ENCODE measurements around the gene TMED5.
"Not testable (repeated sequence)": the region's sequence is repeated elsewhere in the genome, so short reads cannot be mapped to it uniquely, and the experiment has no call there.

The TMED5 gene

DNA sequence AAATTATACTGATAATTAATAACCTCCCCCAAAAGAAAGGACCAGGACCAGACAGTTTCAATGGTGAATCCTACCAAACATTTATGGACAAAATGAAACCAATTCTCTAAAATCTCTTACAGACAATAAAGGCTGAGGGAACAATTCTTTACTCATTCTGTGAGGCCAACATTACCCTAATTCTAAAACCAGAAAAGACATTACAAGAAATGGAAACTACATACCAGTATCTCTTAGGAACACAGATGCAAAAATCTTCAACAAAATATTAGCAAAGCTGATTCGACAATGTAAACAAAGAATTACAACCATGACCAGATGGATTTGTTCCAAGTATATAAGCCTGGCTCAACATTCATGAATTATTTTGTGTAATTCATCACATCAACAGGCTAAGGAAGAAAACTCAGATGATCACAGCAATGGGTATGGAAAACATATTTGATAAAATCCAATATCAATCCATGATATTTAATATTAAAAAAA, 8.6 kb downstream of the TMED5 start:
- DNase-seq (ENCODE audit: low read depth): no peak

DNA sequence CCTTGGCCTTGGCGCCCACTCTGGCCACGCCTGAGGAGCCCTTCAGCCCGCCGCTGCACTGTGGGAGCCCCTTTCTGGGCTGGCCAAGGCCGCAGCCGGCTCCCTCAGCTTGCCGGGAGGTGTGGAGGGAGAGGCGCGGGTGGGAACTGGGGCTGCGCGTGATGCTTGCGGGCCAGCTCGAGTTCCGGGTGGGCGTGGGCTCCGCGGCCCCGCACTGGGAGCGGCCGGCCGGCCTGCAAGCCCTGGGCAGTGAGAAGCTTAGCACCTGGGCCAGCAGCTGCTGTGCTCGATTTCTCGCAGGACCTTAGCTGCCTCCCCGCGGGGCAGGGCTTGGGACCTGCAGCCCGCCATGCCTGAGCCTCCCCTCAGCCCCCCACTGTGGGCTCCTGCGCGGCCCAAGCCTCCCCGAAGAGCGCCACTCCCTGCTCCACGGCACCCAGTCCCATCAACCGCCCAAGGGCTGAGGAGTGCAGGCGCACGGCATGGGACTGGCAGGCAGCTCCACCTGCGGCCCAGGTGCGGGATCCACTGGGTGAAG, 10.0 kb downstream of the TMED5 start:
- not testable (repeated sequence) for DNase-seq (ENCODE audit: low read depth)

DNA sequence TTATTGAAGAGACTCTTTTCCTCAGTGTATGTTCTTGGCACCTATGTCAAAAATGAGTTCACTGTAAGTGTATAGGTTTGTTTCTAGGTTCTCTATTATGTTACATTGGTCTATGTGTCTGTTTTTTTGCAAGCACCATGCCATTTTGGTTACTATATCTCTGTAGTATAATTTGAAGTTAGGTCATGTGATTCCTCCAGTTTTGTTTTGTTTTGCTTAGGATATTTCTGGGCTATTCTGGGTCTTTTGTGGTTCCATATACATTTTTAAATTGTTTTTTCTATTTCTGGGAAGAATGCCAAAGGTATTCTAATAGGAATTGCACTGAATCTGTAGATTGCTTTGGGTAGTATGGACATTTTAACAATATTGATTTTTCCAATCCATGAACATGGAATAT, 13.2 kb downstream of the TMED5 start:
- no peak for DNase-seq (ENCODE audit: low read depth)

DNA sequence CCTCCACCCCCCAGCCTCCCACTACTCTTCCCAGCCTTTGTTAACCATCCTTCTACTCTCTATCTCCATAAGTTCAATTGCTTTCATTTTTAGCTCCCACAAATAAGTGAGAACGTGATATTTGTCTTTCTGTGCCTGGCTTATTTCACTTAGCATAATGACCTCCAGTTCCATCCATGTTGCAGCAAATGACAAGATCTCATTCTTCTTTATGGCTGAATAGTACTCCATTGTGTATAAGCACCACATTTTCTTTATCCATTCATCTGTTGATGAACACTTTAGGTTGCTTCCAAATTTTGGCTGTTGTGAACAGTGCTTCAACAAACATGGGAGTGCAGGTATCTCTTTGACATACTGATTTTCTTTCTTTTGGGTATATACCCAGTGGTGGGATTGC, 14.3 kb downstream of the TMED5 start:
- DNase-seq (ENCODE audit: low read depth): not testable (repeated sequence)

DNA sequence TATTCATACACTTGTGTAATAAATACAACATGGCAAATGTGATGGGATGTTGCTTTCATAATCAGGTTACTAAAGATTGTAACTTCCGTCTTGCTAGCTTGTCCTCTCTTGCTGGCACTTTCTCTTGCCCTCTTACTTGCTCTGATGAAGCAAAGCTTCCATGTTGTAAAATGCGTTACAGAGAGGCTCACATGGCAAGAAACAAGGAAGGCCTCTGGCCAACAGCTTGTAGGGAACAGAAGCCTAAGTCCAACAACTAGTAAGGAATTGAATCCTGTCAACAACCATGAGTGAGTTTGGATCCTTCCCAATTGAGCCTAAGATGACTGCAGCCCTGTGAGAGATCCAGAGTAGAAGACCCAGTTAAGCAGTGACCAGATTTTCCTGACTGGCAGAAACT, 15.4 kb downstream of the TMED5 start:
- DNase-seq (ENCODE audit: low read depth): no peak

DNA sequence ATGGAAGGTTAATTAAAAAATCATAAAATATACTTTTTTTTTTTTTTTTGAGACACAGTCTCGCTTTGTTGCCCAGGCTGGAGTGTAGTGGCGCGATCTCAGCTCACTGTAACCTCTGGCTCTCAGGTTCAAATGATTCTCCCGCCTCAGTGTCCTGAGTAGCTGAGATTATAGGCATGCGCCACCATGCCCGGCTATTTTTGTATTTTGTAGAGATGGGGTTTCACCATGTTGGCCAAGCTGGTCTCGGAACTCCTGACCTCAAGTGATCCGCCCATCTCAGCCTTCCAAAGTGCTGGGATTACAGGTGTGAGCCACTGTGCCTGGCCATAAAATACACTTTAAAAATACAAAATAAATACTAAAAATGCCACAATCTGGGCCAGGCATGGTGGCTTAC, 16.9 kb downstream of the TMED5 start:
- not testable (repeated sequence) for DNase-seq (ENCODE audit: low read depth)

DNA sequence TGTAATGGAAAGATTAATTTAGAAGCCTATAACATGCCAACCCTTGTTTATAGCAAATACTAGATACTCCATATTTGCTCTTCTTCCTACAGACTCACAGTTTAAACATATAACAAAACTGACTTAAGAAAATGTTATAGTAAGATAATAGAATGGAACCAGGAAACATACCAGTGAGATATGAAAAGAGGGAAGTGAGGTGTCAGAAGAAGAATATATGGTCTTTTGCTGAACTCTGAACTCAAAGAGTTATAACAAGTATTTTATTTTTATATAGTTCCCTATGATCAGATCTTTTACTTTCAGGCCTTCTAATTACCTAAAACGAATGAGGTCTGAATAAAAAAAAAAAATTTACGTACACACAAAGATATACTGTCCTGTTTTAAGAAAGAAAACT, 20.9 kb downstream of the TMED5 start:
- DNase-seq (ENCODE audit: low read depth): no peak

DNA sequence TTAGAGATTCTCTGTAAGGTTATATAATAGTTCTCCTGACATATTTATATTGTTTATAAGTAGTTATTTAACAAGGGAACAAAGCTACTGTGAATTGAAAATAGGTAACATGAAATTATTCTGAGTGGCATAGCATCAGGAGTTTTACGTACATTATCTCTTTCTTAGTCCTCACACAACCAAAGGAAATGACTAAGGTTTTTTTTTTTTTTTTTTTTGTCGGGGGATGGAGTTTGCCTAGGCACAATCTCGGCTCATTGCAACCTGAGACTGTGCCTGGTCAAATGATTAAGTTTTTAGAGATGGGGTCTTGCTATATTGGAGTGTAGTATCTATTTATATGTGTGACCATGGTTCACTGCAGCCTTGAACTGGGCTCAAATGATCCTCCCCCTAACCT, 24.9 kb downstream of the TMED5 start:
- no peak for DNase-seq (ENCODE audit: low read depth)

DNA sequence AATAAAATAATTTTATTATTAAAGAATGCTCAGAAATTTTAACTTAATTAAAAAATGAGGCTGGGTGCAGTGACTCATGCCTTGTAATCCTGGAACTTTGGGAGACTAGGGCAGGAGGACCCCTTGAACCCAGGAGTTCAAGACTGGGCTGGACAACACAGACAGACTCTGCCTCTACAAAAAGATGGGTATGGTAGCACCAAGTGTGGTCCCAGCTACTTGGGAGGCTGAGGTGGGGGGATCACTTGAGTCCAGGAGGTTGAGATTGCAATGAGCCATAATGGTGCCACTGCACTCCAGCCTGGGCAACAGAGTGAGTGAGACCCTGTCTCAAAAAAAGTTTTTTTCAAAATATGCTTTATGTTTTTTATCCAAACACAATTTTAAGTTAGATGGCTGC, 25.3 kb downstream of the TMED5 start:
- DNase-seq (ENCODE audit: low read depth): no peak

DNA sequence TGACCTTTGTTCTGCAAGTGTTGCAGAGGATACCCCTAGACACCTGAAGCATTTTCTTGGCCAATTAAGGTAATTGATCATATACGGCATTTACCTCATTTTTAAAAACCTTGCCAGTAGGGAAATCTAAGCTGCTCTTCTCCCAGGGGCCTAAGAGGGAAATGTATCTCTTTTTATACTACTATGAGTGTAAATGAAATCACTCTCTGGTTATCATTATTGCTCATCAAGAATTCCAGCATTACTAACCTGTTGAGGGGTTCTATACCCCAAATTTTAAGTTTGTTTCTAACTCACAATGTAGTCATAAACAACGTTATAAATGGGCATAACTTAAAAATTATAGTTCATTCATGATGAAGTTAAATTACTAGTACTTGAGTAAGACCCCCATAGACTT, 27.4 kb downstream of the TMED5 start:
- DNase-seq (ENCODE audit: low read depth): no peak

DNA sequence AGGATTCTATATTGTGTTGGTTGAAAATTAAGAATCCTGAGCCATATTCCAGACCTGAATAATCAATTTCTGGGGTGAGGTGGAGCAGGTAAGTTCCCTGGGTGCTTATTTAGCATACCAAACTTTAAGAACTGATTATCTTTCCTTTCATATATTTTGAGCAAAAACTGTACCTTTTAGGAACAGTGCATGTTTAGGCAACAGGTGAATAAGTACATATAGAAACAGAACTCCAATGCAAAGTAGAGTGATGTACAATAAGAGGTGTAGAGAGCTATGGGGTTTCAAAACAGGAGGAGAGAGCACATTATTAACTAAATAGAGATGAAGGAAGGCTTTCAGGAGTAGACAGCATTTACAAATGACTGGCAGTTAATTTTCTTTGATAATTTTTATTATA, 28.7 kb downstream of the TMED5 start:
- DNase-seq (ENCODE audit: low read depth): no peak

DNA sequence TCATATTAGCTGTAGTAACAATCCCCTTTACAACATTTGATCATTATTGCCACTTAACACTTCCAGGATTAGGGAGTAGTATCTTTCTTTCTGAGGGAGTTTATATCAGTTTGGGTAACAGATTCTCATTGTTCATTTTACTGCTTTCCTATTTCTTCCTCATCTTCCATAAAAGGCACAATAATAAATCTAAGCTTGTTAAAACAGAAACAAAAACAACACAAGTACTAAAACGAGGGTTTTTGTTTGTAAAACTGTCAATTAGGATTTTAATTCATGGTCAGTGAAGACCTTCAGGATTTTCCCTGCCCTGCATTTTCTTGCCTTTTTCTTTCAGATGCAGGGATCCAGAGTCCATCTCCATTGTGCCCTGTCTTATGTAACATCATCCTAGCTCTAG, 29.5 kb downstream of the TMED5 start:
- no peak for DNase-seq (ENCODE audit: low read depth)

DNA sequence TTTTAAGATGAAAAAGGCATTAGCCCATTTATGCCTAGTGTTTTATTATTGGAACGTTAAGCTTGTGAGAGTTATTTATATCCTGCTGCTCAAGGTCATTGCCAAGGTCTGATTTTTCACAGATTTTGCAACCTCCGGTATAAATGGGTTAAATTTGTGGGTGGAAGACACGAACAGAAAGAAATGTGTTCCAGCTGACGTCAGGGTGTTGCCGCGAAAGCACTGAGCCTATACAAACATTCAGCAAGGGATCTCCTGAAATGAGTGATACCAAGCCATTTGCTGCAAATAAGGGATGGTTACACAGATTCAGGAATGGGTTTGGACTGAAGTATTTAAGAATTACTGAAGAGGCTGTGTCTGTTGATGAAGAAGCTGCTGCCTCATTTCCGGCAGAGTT, 32.2 kb downstream of the TMED5 start:
- no peak for DNase-seq (ENCODE audit: low read depth)

DNA sequence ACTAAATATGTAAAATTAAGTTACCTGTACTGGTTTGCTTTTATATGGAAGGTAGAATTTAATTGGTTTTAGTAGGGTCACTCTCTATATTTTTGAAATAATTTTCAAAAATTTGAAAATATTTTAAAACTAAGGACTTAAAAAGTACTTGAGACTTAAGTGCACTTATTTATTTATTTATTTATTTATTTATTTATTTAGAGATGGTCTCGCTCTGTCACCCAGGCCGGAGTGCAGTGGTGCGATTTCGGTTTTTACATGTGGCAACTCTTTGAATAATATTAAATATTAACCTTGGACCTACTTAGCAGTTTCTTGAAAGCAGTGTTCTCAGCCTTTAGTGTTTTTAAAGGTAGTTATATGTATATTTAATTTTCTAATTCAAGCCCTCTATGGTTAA, 36.4 kb downstream of the TMED5 start:
- no peak for DNase-seq (ENCODE audit: low read depth)

DNA sequence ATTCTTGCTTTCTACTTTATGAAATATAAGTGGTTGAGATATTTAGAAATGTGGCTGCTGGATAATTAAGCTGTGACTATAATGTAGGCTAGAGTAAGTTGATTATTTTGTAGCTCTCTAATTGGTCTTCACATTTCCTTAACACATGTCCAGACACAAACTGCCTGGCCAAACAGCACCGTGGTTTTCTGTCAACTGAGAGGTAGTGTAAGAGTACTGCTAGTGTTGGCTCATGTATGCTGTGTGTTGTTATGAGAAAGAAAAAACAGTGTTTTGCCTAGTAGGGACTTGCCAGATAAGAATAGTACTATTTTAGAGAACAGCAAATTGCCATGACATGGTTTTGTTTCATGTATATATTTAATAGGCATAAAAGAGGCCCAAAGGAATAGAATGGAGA, 37.1 kb downstream of the TMED5 start:
- DNase-seq (ENCODE audit: low read depth): no peak

DNA sequence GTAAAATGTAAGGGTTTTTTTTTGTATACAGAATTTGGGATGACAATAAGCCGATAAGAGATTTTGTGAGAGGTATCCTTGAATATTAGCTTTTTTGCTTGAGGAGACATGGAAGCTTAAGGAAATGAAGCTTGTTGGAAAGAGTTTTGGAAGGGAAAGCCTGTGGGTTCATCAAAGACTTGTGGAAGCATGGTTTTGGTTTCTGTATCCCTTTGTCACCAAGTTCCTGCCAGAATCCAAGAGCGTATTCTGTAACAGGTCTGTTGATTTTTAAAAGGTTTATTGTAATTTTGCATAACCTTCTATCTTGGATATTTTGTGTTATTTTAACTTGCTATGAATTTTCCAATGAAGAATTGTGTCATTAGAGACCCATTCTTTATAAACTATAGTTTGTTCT, 38.1 kb downstream of the TMED5 start:
- DNase-seq (ENCODE audit: low read depth): no peak

DNA sequence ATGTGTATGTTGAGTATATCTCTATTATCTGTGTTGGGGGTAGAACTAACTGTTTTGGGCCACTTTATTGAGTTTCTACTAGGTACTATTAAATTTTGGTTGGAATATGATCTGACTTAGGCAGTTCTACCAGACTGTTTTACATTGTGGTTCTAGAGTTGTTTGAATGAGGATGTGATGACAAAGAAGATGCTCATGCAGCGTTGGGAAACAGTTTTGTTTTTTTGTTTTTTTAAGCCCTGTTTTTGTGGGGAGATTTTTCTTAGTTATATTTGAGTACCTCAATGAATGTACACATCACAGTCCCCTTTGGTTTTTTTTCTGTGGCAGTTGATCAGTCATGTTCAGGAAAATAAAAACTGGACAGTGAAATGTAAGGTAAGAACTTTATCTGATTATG, 40.1 kb downstream of the TMED5 start:
- DNase-seq (ENCODE audit: low read depth): no peak

DNA sequence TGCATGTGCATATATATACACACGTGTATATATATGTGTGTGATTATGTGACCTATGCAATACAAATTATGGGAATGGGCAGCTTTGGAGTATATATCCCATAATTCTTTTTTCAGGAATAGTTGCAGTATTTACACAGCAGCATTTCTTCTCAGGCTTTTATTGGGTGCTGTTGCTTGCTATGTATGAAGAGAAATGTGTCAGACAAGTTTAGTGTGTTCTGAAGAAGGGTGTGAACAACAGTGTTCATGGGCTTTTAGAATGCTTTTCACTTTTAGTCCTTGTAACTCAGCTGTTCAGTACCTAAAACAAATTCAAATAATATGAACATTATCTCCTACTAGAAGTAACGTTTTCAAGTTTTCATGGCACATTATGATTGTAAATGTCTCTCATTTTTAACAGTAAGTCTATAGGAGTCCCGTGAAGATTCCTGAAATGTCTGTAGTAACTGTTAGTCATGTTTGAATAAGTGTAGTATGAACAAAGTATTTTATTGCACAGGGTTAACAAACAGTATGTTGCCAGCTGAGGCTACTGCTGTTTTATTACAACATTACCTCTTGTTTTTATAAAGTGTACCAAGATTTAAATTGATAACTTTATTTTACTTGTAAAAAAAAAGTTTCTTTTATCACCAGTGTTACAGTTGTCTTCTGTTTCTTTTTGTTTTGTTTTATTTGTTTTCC, 42.5 kb downstream of the TMED5 start:
- no peak for DNase-seq (ENCODE audit: low read depth)

DNA sequence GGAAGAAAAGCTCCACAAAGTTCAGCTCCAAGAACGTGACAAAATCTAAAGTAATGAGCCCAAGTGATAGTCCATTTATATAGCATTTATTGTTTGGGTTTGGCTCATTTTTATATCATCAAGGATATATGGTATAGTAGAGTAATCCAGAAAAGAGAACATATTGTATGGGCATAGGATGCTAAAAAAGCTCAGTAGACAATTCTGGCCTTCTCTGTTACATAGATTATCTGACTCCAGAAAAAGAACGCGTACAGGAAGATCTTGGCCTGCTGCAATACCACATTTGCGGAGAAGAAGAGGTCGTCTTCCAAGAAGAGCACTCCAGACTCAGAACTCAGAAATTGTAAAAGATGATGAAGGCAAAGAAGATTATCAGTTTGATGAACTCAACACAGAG, 43.8 kb downstream of the TMED5 start:
- DNase-seq (ENCODE audit: low read depth): no peak

DNA sequence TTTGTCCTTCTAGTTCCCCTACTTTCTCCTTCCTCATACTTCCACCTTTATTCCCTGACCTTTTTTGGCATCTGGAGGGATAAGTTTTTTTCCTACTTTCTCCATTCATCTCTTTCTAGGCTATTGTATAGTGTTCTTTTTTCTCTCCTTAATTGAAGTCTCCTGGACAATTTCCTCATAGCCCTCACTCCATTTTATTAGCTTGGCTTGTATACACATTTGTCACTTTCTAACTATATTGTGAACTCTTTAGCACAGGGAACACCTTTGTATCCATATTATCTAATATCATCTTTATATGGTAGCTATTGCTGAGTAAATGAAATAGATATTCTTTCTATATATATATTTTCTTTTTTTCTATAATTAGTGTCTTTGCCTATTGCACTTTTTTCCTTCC, 47.6 kb downstream of the TMED5 start:
- DNase-seq (ENCODE audit: low read depth): no peak

DNA sequence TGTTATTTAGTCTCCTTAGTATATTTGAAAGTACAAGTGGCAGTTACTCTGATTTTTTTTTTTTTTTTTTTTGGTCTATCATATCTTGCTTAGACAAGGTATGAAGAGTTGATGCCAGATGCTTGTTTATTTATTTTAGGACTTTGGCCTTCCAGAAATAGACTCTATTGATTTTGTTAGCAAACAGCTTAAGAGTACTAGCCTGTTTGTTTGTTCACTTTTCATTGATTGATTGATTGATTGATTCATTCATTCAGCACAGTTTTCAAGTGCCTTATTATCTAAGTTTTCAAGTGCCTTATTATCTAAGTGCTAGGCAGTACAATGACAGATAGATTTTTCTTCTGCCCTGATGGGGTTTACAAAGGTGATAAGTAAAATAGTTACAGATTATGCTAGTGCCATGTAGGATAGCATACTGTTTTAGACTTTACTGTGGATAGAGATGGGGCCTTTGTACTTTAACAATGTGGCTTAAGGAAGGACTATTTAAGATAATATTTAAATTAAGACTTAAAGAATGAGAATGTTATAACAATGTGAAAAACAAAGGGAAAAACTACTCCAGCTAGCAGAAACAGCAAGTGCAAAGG, 50.6 kb downstream of the TMED5 start:
- no peak for DNase-seq (ENCODE audit: low read depth)

DNA sequence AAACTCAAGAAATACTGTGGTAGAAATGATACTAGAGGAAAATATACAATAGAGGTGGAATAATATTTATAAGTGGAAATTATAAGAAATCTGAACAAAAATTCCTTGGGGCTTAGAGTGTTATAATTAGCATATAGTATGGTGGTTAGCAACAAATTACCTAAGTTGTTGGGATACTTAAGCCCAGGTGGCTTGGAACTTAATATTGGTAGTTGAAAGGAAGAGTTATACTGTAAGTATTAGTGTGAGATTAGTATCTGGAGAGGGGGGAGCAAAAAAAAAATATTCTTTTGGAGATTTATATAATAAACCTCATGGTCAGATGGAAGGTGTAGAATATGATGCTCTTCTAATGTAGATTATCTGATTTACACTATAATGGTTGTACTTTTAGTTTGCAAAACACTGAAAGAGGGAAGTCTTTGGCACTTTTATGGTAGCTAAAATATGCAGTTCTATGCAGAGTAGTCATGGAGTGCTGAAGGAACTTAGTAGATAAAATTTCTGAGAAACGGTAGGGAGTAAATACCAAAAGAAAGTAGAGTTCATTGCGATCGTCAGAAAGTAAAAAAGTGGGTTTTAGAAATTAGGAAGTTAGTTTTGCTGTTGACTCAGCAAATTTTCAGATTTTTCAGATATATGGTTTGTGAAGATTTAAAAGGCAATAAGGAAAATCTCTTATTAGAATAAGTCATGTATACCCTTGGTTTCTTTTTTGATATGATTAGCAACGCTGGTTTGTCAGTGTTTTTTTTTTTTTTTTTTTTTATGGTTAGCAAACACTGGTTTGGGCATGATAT, 55.5 kb downstream of the TMED5 start:
- DNase-seq (ENCODE audit: low read depth): no peak

DNA sequence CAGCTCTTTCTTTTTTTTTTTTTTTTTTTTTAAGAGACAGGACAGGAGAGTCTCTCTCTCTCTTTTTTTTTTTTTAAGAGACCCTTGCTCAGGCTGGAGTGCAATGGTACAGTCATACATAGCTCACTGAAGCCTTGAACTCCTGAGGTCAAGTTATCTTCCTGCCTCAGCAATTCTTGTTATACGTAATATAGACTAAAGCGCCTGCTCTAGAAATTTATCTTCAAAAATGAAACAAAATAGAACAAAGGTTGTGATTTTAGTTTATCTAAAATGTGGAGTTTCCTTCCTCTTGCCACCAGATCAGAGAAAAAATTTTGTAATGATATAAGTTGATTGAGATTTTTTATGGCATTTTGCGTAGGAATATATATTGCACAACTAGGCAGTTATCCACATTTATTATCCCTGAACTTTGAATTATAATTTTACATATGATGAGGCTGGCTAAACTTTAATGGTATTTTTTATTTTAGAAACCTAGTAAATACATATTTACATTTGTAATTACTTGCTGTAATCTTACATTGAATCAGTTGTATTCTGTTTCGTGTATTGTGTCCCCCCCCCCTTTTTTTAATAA, 56.9 kb downstream of the TMED5 start:
- DNase-seq (ENCODE audit: low read depth): no peak
